WTC11 (cell line): ENCODE measurements around the gene NFATC1.

Source experiments
- ATF1 ChIP-seq: sonication (generic); formaldehyde crosslinking; IDR thresholded peaks from 2 replicates; pipeline ENCODE4 v1.8.1; 2023; ENCODE audit warnings: mild to moderate bottlenecking, moderate library complexity, missing genetic modification reagents
- FOXP1 ChIP-seq: sonication (generic); formaldehyde crosslinking; IDR thresholded peaks from 2 replicates; pipeline ENCODE4 v1.8.0; 2022; ENCODE audit warnings: missing genetic modification reagents, mild to moderate bottlenecking, moderate library complexity, borderline replicate concordance
- HMGXB4 ChIP-seq: sonication (generic); formaldehyde crosslinking; IDR thresholded peaks from 2 replicates; pipeline ENCODE4 v1.8.1; 2023; ENCODE audit warnings: mild to moderate bottlenecking, moderate library complexity, missing genetic modification reagents
- ZNF317 ChIP-seq: sonication (generic); formaldehyde crosslinking; IDR thresholded peaks from 2 replicates; pipeline ENCODE4 v1.8.1; 2023; ENCODE audit warnings: low read depth, mild to moderate bottlenecking, moderate library complexity, missing genetic modification reagents, borderline replicate concordance
- TF ChIP-seq, protein P1 (sequence below): fragments of 200-600 bp; IDR thresholded peaks from 2 replicates; pipeline ENCODE4 v1.8.0; 2022; ENCODE audit warnings: antibody characterized with exemption

DNA sequence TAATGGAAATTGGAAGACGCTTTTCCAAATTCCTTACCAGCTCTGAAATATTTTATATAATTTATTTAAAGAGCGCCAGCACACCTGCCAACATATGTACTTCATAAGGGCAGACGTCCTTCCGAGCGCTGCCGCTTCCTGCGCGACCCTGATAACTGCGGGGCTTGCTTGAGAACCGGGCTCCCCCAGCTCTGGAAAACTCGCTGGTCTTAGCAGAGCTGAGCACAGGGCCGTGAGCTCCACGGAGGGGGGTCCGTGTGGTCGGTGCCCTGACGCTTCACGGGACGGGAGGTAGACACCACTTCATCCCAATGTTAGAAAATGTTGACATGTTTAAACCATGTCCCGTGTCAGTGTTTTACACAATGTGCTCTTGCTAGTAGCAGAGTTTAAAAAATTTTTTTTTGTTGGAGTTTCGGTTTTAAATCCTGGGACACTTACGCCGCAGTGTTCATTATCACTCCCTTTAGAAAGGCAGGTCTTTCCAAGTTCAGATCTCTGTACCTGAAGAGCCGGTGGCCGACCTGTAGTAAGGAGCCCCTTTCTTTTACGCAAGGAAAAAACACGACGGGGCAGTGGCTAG lies 1.6 kb downstream of the NFATC1 start:
- no peak for TF ChIP-seq FOXP1 (CRISPR knock-in tag)
- TF ChIP-seq, protein P1, sequence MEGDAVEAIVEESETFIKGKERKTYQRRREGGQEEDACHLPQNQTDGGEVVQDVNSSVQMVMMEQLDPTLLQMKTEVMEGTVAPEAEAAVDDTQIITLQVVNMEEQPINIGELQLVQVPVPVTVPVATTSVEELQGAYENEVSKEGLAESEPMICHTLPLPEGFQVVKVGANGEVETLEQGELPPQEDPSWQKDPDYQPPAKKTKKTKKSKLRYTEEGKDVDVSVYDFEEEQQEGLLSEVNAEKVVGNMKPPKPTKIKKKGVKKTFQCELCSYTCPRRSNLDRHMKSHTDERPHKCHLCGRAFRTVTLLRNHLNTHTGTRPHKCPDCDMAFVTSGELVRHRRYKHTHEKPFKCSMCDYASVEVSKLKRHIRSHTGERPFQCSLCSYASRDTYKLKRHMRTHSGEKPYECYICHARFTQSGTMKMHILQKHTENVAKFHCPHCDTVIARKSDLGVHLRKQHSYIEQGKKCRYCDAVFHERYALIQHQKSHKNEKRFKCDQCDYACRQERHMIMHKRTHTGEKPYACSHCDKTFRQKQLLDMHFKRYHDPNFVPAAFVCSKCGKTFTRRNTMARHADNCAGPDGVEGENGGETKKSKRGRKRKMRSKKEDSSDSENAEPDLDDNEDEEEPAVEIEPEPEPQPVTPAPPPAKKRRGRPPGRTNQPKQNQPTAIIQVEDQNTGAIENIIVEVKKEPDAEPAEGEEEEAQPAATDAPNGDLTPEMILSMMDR, result no peak
- TF ChIP-seq ZNF317, result no peak
- TF ChIP-seq ATF1 (CRISPR knock-in tag), result no peak
- no peak for TF ChIP-seq HMGXB4 (CRISPR knock-in tag)
